PFSK-1 (cell line): ENCODE data around the gene ADAMTS4.

ENCODE experiments used
- FOXP2 ChIP-seq: optimal IDR thresholded peaks from 2 replicates; pipeline ENCODE3; 2011; ENCODE audit warnings: borderline replicate concordance, control low read depth, inconsistent platforms; ENCODE audit not compliant: insufficient read depth; ENCODE audit errors: extremely low read length, extremely low read depth
- POLR2AphosphoS5 ChIP-seq: IDR thresholded peaks from 2 replicates; pipeline ENCODE4 v1.6.1; 2012; ENCODE audit warnings: low read depth, mild to moderate bottlenecking, control low read depth, low read length, moderate library complexity
- REST ChIP-seq, 2 experiments: IDR thresholded peaks; 2 replicates each; pipeline versions ENCODE4 v1.6.1 to v1.8.0; 2011 to 2012; ENCODE audit warnings: low read depth in 2 of 2, low read length in 2 of 2, control low read depth in 1 of 2, inconsistent platforms in 1 of 2, mild to moderate bottlenecking in 1 of 2, moderate library complexity in 1 of 2; ENCODE audit not compliant: insufficient read depth in 1 of 2
- SIN3A ChIP-seq: IDR thresholded peaks from 2 replicates; pipeline ENCODE4 v1.6.1; 2012; ENCODE audit warnings: mild to moderate bottlenecking, low read length, moderate library complexity, borderline replicate concordance; ENCODE audit not compliant: insufficient read depth
- TAF1 ChIP-seq: IDR thresholded peaks from 2 replicates; pipeline ENCODE4 v1.6.1; 2012; ENCODE audit warnings: low read length, control low read depth, borderline replicate concordance; ENCODE audit not compliant: insufficient read depth

Gene ADAMTS4

GRCh38 chr1:161220002-161220401 is 21.1 kb upstream of the ADAMTS4 start:
- TF ChIP-seq POLR2AphosphoS5, result no peak
- TF ChIP-seq REST (IDR thresholded peaks at IDR 0.05; ENCODE audit: insufficient read depth in 1 of 2, low read depth in 2 of 2, low read length in 2 of 2), result no peak
- TF ChIP-seq TAF1, result no peak
- no peak for TF ChIP-seq FOXP2
- no peak for TF ChIP-seq SIN3A

- TF ChIP-seq POLR2AphosphoS5, result no peak
- no peak for TF ChIP-seq SIN3A
- TF ChIP-seq TAF1, result no peak
- TF ChIP-seq FOXP2, result no peak
- TF ChIP-seq REST (IDR thresholded peaks at IDR 0.05; ENCODE audit: insufficient read depth in 1 of 2, low read depth in 2 of 2, low read length in 2 of 2), result no peak
Measured at GRCh38 chr1:161219078-161219892, 20.4 kb upstream of the ADAMTS4 start.

- TF ChIP-seq REST (IDR thresholded peaks at IDR 0.05; ENCODE audit: insufficient read depth in 1 of 2, low read depth in 2 of 2, low read length in 2 of 2) (no peak), FOXP2 (no peak), POLR2AphosphoS5 (no peak), TAF1 (no peak), SIN3A (no peak)
Measured at GRCh38 chr1:161218301-161219077, 19.6 kb upstream of the ADAMTS4 start.

GRCh38 chr1:161217831-161218230 is 19.0 kb upstream of the ADAMTS4 start:
- no peak for TF ChIP-seq POLR2AphosphoS5
- no peak for TF ChIP-seq REST (IDR thresholded peaks at IDR 0.05; ENCODE audit: insufficient read depth in 1 of 2, low read depth in 2 of 2, low read length in 2 of 2)
- TF ChIP-seq SIN3A, result no peak
- no peak for TF ChIP-seq TAF1
- TF ChIP-seq FOXP2, result no peak
